ENCODE results near the gene NIT1.

- TF ChIP-seq POLR2A (IDR thresholded peaks at IDR 0.05): no peak
- TF ChIP-seq CTCF (IDR thresholded peaks at IDR 0.05): no peak
Observed at GRCh38 chr1:161130266-161130665, 12.4 kb downstream of the NIT1 start.

Measured in thyroid gland (tissue), 4 donors.